H1 (cell line): ENCODE results near the gene KLHL15. TPM values are rescaled to one million over a fixed set of nuclear protein-coding genes. Genes with fewer than 3 reads are reported as not detected.

ENCODE experiments used
- CTCF ChIA-PET: fragments of 300-600 bp; sonication (Branson Sonifier 250); formaldehyde crosslinking; loops from one replicate; lab custom pipeline; 2021; ENCODE audit not compliant: partially characterized antibody; lab: Charles Lee
- POLR2A ChIA-PET: fragments of 300-600 bp; sonication (Branson Sonifier 250); formaldehyde crosslinking; loops from one replicate; lab custom pipeline; 2021; ENCODE audit warnings: inconsistent platforms; ENCODE audit not compliant: partially characterized antibody; lab: Charles Lee
- DNase-seq, 2 experiments: peaks; one replicate each; pipeline versions ENCODE4 v3.0.0 to v3.0.0-alpha.2; 2010 to 2022; ENCODE audit warnings: low spot score in 2 of 2, low read depth in 1 of 2, mixed read lengths in 1 of 2
- FAIRE-seq: peaks from 2 replicates; lab custom pipeline; 2011; peaks lifted over from hg19 to GRCh38; lab: Jason Lieb, UNC
- H2AFZ ChIP-seq: 2 replicates; pipeline ENCODE4 v1.8.1; 2012; ENCODE audit warnings: low read length, inconsistent platforms
- H2AK5ac ChIP-seq: 2 replicates; pipeline ENCODE4 v1.6.1; 2013; ENCODE audit warnings: low read depth, low read length
- H2BK120ac ChIP-seq: replicated peaks from 2 replicates; pipeline ENCODE3; 2013; ENCODE audit warnings: low read depth, low read length, inconsistent platforms
- H2BK12ac ChIP-seq: 2 replicates; pipeline ENCODE4 v1.6.1; 2013; ENCODE audit warnings: low read depth, low read length
- H2BK15ac ChIP-seq: 2 replicates; pipeline ENCODE4 v1.6.1; 2013; ENCODE audit warnings: low read length
- H2BK20ac ChIP-seq: 2 replicates; pipeline ENCODE4 v1.6.1; 2013; ENCODE audit warnings: low read length
- H2BK5ac ChIP-seq: 2 replicates; pipeline ENCODE4 v1.6.1; 2013; ENCODE audit warnings: low read depth, low read length
- H3K14ac ChIP-seq: 2 replicates; pipeline ENCODE4 v1.6.1; 2013; ENCODE audit warnings: inconsistent platforms; ENCODE audit not compliant: insufficient read length
- H3K18ac ChIP-seq: 2 replicates; pipeline ENCODE4 v1.6.1; 2013; ENCODE audit warnings: low read length; ENCODE audit errors: extremely low read depth
- H3K23ac ChIP-seq: 2 replicates; pipeline ENCODE4 v1.6.1; 2013; ENCODE audit warnings: inconsistent platforms; ENCODE audit not compliant: insufficient read length
- H3K23me2 ChIP-seq: 2 replicates; pipeline ENCODE4 v1.6.1; 2013; ENCODE audit warnings: low read depth, low read length
- H3K27ac ChIP-seq: 2 replicates; pipeline ENCODE4 v1.6.1; 2011; ENCODE audit warnings: low read depth, low read length, inconsistent platforms
- H3K27me3 ChIP-seq, 4 experiments: replicated peaks in 1 of 4; 1 replicate in 1 of 4; 2 replicates in 3 of 4; pipeline versions ENCODE4 v1.6.1 to v1.8.1; 2011 to 2013; ENCODE audit warnings: low read length in 3 of 4, mild to moderate bottlenecking in 3 of 4, inconsistent platforms in 2 of 4, mixed read lengths in 2 of 4, moderate library complexity in 1 of 4; ENCODE audit not compliant: control insufficient read depth in 3 of 4, insufficient read depth in 3 of 4; ENCODE audit errors: extremely low read depth in 1 of 4
- H3K36me3 ChIP-seq, 4 experiments: 2 replicates each; pipeline versions ENCODE4 v1.6.1 to v1.8.1; 2011 to 2013; ENCODE audit warnings: mild to moderate bottlenecking in 4 of 4, low read length in 3 of 4, moderate library complexity in 2 of 4, control low read depth in 1 of 4, inconsistent platforms in 1 of 4; ENCODE audit not compliant: insufficient read depth in 4 of 4, control insufficient read depth in 2 of 4
- H3K4ac ChIP-seq: replicated peaks from 2 replicates; pipeline ENCODE3; 2013; ENCODE audit warnings: low read length, low read depth, mixed read lengths, inconsistent platforms; ENCODE audit not compliant: insufficient read length
- H3K4me1 ChIP-seq, 4 experiments: replicated peaks in 1 of 4; 1 replicate in 1 of 4; 2 replicates in 3 of 4; pipeline versions ENCODE4 v1.6.1 to v1.8.1; 2011 to 2013; ENCODE audit warnings: low read length in 3 of 4, inconsistent platforms in 2 of 4, mixed read lengths in 1 of 4; ENCODE audit not compliant: insufficient read depth in 4 of 4, control insufficient read depth in 3 of 4
- H3K4me2 ChIP-seq, 2 experiments: 2 replicates each; pipeline versions ENCODE4 v1.6.1 to v1.8.1; 2011 to 2013; ENCODE audit warnings: low read depth in 2 of 2, low read length in 2 of 2, control low read depth in 1 of 2, inconsistent platforms in 1 of 2, mild to moderate bottlenecking in 1 of 2; ENCODE audit not compliant: insufficient read depth in 1 of 2
- H3K4me3 ChIP-seq, 4 experiments: fragments of 200-600, 300-600 bp in 1 of 4; sonication (generic), shearing (Covaris generic), sonication (Bioruptor Twin) in 1 of 4; 2 replicates each; pipeline versions ENCODE4 v1.5.1 to v1.8.1; 2011 to 2016; ENCODE audit warnings: low read length in 4 of 4, low read depth in 3 of 4, control low read depth in 2 of 4, inconsistent platforms in 2 of 4, mild to moderate bottlenecking in 2 of 4, mixed read lengths in 1 of 4, moderate library complexity in 1 of 4; ENCODE audit not compliant: insufficient read depth in 2 of 4; ENCODE audit errors: extremely low read depth in 1 of 4
- H3K56ac ChIP-seq: replicated peaks from 2 replicates; pipeline ENCODE3; 2013; ENCODE audit warnings: low read depth, mild to moderate bottlenecking, mixed read lengths, low read length, inconsistent platforms; ENCODE audit not compliant: insufficient read length
- H3K79me1 ChIP-seq: 2 replicates; pipeline ENCODE4 v1.6.1; 2013; ENCODE audit warnings: low read depth, low read length, control low read depth
- H3K79me2 ChIP-seq, 2 experiments: 2 replicates each; pipeline versions ENCODE4 v1.6.1 to v1.8.1; 2012 to 2013; ENCODE audit warnings: low read length in 2 of 2, mild to moderate bottlenecking in 2 of 2, inconsistent platforms in 1 of 2; ENCODE audit not compliant: insufficient read depth in 2 of 2, control insufficient read depth in 1 of 2
- H3K9ac ChIP-seq, 4 experiments: replicated peaks in 1 of 4; 1 replicate in 1 of 4; 2 replicates in 3 of 4; pipeline versions ENCODE4 v1.6.1 to v1.8.1; 2011 to 2013; ENCODE audit warnings: low read depth in 3 of 4, low read length in 3 of 4, control low read depth in 2 of 4, mild to moderate bottlenecking in 2 of 4, moderate library complexity in 2 of 4, inconsistent platforms in 1 of 4; ENCODE audit errors: extremely low read depth in 1 of 4
- H3K9me3 ChIP-seq, 2 experiments: 2 replicates each; pipeline versions ENCODE4 v1.6.1 to v1.8.1; 2012 to 2013; ENCODE audit warnings: mild to moderate bottlenecking in 2 of 2, moderate library complexity in 2 of 2, control low read depth in 1 of 2, inconsistent platforms in 1 of 2, low read depth in 1 of 2, low read length in 1 of 2, mixed read lengths in 1 of 2; ENCODE audit not compliant: insufficient read depth in 2 of 2
- H4K20me1 ChIP-seq, 2 experiments: replicated peaks in 1 of 2; 2 replicates each; pipeline versions ENCODE3 to v1.8.1; 2011 to 2013; ENCODE audit warnings: inconsistent platforms in 2 of 2, low read length in 2 of 2, mild to moderate bottlenecking in 1 of 2; ENCODE audit not compliant: insufficient read depth in 2 of 2, control insufficient read depth in 1 of 2
- H4K5ac ChIP-seq: 2 replicates; pipeline ENCODE4 v1.6.1; 2013; ENCODE audit warnings: low read length, low read depth, mixed read lengths, inconsistent platforms; ENCODE audit not compliant: insufficient read length
- H4K8ac ChIP-seq: 2 replicates; pipeline ENCODE4 v1.8.0; 2013; ENCODE audit warnings: mild to moderate bottlenecking, moderate library complexity, low read length, inconsistent platforms; ENCODE audit not compliant: insufficient read depth; ENCODE audit errors: extremely low read depth
- H4K91ac ChIP-seq: replicated peaks from 2 replicates; pipeline ENCODE3; 2013; ENCODE audit warnings: low read length, mixed read lengths, inconsistent platforms; ENCODE audit not compliant: insufficient read length
- EP300 ChIP-seq, 2 experiments: IDR thresholded peaks; 1 replicate in 1 of 2; 2 replicates in 1 of 2; pipeline ENCODE4 v1.6.1; 2011 to 2012; ENCODE audit warnings: low read depth in 2 of 2, low read length in 2 of 2, mild to moderate bottlenecking in 2 of 2, borderline replicate concordance in 1 of 2, inconsistent platforms in 1 of 2, moderate library complexity in 1 of 2
- JUN ChIP-seq: IDR thresholded peaks from 2 replicates; pipeline ENCODE4 v1.6.1; 2011; ENCODE audit warnings: low read depth, mild to moderate bottlenecking, improper control_type of control experiment, low read length
- KDM5A ChIP-seq: fragments of 200-600 bp; IDR thresholded peaks from 2 replicates; pipeline ENCODE4 v1.7.1; 2012; ENCODE audit warnings: mild to moderate bottlenecking, low read length, inconsistent platforms, mixed read lengths
- PHF8 ChIP-seq: fragments of 200-600 bp; sonication (generic); conservative IDR thresholded peaks from 2 replicates; pipeline ENCODE4 v1.7.1; 2012; ENCODE audit warnings: low read depth, mild to moderate bottlenecking, inconsistent platforms, low read length, moderate library complexity
- WGBS, 2 experiments: shearing (Covaris generic) in 1 of 2; methylation state at CpG; one replicate each; pipeline versions ENCODE4 v1.1.6 to v1.1.7; 2013 to 2015; ENCODE audit warnings: low lambda C conversion rate in 2 of 2, mixed read lengths in 2 of 2, inconsistent platforms in 1 of 2, low coverage in 1 of 2, missing lambda C conversion rate in 1 of 2; ENCODE audit not compliant: insufficient replicate concordance in 2 of 2, insufficient coverage in 1 of 2, insufficient read length in 1 of 2; ENCODE audit errors: extremely low coverage in 1 of 2, missing lambda C conversion rate in 1 of 2; 5-methylcytosine and 5-hydroxymethylcytosine counted together
- polyA plus RNA-seq, 7 experiments: library from polyadenylated mRNA; depleted of rRNA in 3 of 7; stranded (reverse) in 5 of 7; unstranded in 2 of 7; fragments of >200 nt in 5 of 7; fragments of 200-250 nt in 2 of 7; gene quantifications; 1 replicate in 5 of 7; 2 replicates in 1 of 7; 4 replicates in 1 of 7; pipeline versions ENCODE4 v1.2.1 to v1.2.3, GENCODE V29; 2011 to 2013; ENCODE audit warnings: missing spikeins in 2 of 7, mixed read lengths in 2 of 7
- total RNA-seq: library from RNA; stranded (reverse); fragmentation: NEBNext Ultra II Directional; extraction: Animal tissue kit (Norgen Biotek cat#: 25700); gene quantifications from 2 replicates; pipeline ENCODE4 v1.2.1, GENCODE V29; 2021

Gene KLHL15
- total and polyA plus RNA-seq, 2 of the 8 experiments (the other 6 are each of a cell fraction or from before 2014, with no cell fraction given) = 3.7 to 8.9 TPM

DNA sequence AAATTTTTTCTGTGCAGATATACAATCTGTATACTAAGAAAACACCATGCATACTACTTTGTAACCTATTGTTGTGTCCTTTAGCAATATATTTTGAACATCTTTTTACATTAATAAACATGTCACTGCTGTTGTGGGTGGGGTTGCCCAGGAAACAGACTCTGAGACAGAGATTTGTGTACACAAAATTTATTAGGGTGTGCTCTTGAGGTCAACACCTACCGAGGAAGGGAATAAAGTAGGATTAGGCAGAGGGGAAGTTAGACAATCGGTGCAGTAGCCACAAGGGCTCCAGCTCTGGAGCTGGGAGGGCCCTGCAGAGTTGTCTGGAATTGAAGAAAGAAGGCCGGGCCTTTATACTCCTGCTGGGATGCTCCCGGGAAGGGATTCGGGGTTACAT is 62.8 kb downstream of the KLHL15 start:
- ChIA-PET POLR2A (no interaction called here), CTCF (no interaction called here)
- Histone ChIP-seq H3K27ac (no peak overlapping the region), H4K20me1 (no peaks in the 10 kb centered on the region), H3K18ac (no peak overlapping the region), H2BK15ac (no peak overlapping the region), H3K4me1 (no peaks in the 10 kb centered on the region; a peak in 1 of 7 replicates), H3K27me3 (no peaks in the 10 kb centered on the region), H3K4me2 (no peak overlapping the region), H3K14ac (no peak overlapping the region), H4K8ac (no peak overlapping the region), H2BK12ac (no peak overlapping the region), H3K4ac (no peak overlapping the region), H2BK120ac (no peak overlapping the region), H2BK20ac (no peak overlapping the region), H3K4me3 (no peak overlapping the region), H4K91ac (no peak overlapping the region), H4K5ac (no peak overlapping the region), H2AK5ac (no peak overlapping the region), H3K23ac (no peak overlapping the region), H3K79me2 (no peaks in the 10 kb centered on the region), H2BK5ac (no peak overlapping the region), H3K56ac (no peak overlapping the region), H3K23me2 (no peaks in the 10 kb centered on the region), H3K9me3 (no peaks in the 10 kb centered on the region), H3K9ac (no peak overlapping the region), H3K36me3 (no peaks in the 10 kb centered on the region), H3K79me1 (no peaks in the 10 kb centered on the region), H2AFZ (no peak overlapping the region)
- DNase-seq (no peak), FAIRE-seq (no peak)
- WGBS, 2 experiments = 84% methylated on average over 5 of the region's 5 CpGs; no CpG with 5 or more reads in 1 of the 2 experiments
- TF ChIP-seq EP300 (IDR thresholded peaks at IDR 0.05; ENCODE audit: borderline replicate concordance in 1 of 2, low read depth in 2 of 2, low read length in 2 of 2) = no peak
- TF ChIP-seq KDM5A = no peak
- no peak for TF ChIP-seq JUN
- TF ChIP-seq PHF8 = no peak
